ENCODE measurements around the gene SMARCA4.

Gene SMARCA4

GRCh38 chr19:11106477-11106876, 145.6 kb downstream of the SMARCA4 start:
- DNase-seq, result no peak

GRCh38 chr19:11108746-11109145, 147.9 kb downstream of the SMARCA4 start:
- DNase-seq, result no peak

- no peak for DNase-seq
Observed at GRCh38 chr19:11111117-11111770, 150.4 kb downstream of the SMARCA4 start.

GRCh38 chr19:11111771-11112144, 150.9 kb downstream of the SMARCA4 start:
- no peak for DNase-seq

All from stimulated activated naive CD4-positive, alpha-beta T cell (primary cell).